Epidermal melanocyte (primary cell): ENCODE data around the gene IGSF21.

Experiments
- DNase-seq: peaks from one replicate; pipeline ENCODE4 v3.0.0; 2011; ENCODE audit warnings: low spot score; ENCODE audit not compliant: insufficient read length

IGSF21 gene

DNA sequence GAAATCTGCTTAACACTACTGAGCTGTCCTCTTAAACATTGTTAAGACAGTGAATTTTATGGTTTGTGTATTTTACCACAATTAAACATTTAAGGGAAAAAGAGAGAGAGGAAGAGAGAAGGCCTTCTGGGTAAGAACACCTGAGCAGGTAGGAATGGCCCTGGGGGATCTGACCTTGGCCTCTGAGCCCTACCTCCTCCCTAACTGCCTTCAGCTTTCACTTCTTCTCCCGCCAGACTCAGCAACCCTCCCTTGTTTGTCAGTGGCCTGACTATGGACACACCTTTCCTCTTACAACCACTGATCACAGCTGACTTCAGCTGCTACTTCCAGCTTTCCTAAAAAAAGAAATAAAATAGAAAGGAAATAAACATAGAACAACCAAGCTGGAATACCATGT is 13.5 kb upstream of the IGSF21 start:
- DNase-seq, result no peak

DNA sequence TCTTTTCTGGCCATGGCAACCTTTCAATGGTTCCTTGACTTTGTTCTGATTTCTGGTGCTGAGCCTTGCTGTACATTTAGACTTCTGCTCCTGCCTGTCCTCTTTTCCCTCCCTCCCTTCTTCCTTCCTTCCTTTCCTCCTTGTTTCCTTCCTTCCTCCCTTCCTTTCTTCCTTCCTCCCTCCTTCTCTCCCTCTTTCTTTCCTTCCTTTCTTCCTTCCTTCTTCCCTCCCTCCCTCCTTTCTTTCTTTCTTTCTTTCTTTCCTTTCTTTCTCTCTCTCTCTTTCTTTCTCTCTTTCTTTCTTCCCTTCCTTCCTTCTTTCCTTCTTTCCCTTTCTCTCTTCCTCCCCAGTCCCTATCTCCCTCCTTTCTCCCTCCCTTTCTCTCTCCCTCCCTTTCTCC is 10.4 kb upstream of the IGSF21 start:
- no peak for DNase-seq

DNA sequence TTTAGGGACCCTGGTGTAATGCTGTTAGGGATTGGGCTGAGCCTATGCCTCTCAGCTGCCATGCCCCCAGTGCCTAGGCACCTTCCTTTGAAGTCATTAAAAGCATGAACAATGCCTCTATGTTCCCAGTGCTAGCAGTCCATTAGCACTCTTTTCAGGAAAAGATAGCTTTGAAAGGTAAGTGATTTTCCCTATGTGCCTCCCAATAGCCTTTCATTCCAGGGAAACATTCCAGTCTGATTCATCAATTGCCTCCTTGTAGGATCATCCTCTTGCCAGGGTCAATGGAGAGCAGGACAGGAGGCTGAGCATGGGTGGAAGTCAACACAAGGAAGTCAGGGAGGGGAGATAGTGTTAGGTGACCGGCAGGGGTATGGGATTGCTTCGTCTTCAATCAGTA is 8.6 kb upstream of the IGSF21 start:
- DNase-seq, result no peak

DNA sequence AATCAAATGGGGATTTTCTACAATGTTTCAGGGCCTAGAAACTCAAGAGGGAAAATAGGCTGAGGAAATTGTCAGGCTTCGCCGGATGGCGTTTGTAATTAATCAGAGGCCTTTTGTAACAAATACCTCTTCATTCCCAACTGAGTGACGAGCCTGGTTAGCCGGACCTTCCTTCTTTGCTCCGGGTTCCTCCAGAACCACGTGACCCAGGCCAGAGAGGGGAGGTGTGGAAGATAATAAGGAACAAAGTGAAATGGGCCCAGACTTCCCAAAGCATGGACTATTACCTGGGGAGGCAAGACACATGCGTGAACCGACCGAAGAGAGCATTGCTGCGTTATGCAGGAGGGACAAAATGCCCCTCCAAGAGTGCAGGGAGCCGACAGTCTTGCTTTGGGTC is 7.5 kb upstream of the IGSF21 start:
- DNase-seq, result no peak

DNA sequence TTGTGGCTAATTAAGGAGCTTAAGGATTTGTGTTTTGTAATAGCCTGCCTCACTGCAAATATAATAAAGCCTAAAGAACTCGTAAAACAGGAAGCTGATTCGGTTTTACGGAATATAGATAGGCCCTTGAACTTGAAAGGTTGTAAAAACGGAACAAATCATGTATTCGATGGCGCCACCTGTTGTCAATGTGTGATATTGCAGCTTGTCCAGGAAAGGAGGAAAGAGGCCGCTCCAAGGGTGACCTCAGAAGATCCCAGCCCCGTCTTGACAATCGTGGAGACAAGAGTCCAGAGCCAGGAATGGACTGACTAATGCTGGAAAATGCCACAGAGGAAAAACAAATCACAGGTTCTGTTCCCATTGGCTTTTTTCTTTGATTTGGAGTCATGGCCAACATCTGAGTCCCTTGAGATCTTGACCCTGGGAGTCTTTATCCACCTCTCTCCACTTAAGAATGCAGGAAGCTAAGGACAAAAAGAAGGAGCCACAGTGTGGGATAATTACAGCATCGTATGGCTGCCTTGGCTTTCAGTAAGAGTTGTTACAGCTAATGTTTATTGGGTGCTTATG is 7.0 kb upstream of the IGSF21 start:
- peak; percentile 43 for DNase-seq

DNA sequence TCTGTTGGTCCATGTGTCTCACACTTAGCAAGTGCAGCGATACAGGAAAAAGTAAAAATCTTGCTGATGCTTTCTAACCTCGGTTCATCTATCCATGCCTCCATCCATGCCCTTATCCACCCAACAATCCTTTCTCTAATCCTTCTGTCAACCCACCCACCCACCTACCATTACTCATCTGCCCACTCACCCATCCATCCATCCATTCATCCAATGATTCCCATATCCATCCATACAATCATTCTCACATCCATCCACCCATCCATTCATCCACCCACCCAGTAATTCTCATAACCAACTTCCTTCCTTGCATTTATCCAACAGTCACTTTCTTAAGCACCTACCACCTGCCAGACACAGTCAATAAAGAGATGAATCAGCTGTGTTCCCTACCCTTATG is 6.1 kb upstream of the IGSF21 start:
- DNase-seq, result no peak

DNA sequence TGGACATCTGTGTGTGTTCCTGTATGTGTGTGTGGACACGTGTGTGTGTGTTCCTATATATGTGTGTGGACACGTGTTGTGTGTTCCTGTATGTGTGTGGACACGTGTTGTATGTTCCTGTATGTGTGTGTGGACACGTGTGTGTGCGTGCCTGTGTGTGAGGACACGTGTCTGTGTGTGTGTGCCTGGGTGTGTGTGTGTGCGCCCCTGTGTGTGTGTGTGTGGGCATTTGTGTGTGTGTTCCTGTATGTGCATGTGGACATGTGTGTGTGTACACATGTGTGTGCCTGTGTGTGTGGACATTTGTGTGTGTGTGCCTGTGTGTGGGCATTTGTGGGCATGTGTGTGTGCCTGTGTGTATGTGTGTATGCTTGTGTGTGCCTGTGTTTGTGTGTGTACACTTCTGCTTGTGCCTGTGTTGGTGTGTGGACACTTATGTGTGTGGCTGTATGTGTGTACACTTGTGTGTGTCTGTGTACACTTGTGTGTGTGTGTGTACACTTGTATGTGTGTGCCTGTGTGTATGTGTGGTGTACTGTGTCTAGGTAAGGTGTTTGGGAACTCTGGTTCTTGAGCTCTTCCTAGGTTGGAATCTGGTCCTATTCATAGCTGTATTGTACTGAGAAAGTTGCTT is 3.7 kb upstream of the IGSF21 start:
- DNase-seq, result no peak

DNA sequence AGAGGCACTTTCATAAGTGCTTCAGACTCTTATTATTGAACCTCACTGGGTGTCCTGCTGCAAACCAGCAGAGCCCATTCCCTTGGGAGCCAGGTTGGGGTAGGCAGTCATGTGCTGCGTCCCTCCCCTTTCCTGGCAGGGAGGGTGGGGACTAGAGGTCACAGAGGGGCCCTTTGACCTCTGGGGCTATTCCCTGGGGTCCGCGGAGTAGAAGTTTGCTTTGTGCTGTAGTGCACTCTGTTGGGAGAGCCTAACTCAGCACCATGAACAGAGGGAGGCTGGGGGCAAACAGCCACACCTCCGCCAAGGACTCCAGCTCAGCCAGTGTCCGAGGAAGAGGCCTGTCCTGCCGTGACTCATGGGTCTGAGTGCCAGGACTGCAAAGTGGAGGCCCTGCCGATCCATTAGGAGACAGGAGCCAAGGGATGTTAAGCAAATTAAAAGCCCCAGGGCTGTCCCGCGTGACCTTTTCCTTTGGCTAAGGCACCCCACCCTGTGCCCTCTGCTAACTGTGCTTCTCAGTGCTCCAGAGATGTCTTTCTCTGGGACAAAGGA is 3.0 kb upstream of the IGSF21 start:
- no peak for DNase-seq

DNA sequence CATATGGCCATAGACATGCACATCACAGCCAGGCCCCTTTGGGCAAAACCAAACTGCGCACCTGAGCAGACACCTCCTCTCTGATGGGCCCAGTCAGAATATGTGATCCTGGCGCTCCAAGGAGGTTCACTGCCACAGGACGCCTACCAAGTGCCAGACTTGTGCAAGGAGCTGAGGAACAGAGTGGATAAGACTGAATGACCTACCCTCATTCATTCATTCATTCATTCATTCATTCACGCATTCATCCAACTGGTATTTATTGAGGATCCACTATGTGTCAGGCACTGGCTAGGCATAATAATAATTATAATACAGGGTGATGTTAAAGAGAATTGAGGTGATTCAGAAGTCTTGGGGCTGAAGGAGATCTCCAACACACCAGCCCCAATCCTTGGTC is 2.4 kb upstream of the IGSF21 start:
- DNase-seq, result no peak

DNA sequence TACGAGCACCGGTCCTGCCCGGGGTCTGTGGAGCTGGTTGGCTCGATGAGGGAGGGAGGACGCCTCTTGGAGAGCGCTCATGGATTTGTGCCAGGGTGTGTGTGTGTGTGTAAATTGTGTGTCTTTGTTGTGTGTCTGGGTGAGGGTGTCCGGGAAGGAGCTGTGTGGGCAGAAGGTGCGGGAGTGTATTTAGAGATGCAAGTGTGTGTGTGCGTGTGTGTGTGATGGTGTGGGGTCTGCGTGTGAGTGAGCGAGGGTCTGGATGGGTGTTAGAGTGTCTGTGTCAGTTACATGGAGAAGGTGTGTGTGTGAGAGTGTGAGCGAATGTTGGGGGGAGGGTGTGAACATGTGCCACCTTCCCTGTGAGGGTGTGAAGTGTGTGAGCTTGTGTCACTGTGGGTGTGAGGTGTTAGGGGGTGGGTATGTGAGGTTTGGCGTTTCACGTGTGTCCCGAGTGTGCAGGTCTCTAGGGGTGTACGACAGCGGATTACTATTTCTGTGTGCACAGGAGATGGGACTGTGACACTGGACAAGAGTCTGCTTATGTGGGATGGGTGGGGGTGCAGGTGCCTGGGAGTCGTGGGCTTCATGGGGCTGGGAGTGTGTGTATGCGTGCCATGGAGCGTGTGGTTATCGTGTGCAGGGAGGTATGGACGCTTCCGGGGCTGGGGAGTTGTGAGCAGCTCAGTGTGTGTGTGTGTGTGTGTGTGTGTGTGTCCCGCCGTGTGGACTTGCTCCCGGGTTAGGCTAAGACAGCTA is 880 bp downstream of the IGSF21 start:
- DNase-seq, result no peak

DNA sequence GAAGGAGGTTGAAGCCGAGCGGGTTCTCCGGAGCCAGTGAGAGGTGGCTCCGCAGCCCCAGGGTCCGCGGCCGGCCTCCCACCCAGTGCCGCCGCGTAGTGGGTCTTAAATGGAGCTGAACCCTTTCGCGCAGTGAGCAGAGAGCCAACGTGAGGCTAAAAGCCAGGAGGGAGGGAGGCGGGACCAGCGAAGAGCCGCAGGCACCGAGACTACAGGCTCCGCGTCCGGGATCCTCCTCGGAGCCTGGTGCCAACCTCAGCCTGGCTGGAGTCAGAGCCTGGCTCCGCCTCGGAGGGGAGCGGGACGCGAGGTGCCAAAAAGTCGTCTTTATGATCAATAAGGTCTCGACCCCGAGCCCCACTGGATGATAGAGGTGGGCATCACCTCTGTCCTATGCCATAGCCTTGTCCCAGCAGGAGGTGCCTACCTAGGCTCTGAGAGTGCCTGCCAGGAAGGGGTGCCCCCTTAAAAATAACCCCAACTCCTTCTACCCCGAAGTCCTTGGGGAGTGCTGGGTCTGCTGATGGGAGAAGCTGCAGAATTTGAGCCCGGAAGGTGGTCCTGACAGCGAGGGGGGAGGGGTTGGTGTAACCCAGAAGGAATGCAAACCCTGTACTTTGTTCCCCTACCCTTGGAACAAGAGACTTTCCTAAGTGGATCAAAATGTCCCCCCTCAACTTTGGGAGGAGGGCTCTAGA is 1.6 kb downstream of the IGSF21 start:
- no peak for DNase-seq

DNA sequence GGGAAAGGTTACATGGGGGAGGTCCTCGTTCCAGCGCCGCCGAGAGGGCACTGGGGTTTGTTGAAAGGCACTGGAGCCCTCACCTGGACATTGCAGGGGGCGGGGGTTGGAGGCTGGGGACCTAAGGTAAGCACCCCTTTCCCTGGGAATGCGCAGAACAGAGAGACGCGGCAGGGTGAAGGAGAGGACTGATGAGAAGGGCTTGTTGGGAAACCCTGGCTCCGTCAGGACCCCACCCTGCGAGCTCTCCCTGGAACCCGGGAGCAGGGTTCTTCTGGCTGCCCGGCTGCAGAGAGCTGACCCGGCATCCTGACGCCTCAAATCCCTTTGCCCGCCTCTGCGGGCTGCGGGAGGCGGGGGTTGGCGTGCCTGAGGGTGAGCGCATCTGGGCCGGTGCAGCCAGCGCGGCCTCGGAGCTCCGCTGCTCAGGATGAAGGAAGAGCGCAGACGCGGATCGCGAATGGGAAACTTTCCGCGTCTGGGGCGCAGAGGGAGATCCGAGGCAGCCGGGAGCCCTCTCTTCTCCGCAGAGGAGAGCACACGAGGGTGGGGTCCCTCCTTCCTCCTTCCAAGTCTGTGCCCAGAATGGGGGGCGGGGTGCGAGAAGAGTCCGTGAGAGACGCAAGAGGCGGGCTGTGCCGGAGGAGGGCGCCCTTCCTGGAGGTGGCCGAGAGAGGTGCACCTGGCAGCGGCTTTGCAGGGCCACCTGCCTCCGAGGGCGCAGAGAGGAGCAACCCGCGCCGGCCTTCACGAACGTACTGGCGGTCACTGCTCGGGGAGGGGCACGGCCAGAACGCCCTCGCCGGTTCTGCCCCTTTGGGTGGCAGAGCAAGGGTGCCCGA is 2.4 kb downstream of the IGSF21 start:
- DNase-seq, result no peak

DNA sequence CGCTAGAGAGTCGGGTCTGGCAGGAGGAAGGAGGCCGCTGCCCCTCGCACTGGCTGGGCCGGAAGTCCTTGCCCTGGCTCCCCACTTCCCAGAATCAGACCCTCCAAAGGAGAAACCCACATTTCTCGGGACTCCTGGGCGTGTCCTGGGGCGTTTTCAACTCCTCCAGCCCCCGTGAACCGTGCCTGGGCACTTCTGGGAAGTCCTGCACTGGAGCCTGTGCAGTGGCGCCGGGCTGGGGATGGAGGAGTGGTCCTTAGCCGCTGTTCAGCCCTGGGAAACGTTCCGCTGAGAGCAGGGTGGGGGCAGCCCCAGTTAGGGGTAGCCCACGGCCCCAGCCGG is 3.0 kb downstream of the IGSF21 start:
- DNase-seq, result no peak

DNA sequence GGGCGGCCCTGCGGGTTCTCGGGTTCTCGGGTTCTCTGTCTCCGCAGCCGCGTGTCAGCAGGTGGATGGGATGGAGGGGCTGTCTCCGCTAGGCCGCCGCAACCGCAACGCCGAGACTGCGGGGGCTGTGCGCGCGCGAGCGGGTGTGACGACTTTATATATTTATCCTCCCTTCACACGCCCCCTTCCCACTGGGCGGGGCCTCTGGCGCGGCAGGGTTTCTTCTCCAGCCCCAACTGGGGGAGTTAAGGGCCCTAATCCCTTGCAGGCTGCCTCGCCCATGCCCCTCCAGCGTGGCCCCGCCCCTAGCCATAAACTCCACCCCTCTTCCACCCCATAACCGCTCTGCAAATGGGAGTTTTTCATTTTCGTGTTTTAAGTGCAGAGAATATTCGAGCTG is 3.4 kb downstream of the IGSF21 start:
- no peak for DNase-seq

DNA sequence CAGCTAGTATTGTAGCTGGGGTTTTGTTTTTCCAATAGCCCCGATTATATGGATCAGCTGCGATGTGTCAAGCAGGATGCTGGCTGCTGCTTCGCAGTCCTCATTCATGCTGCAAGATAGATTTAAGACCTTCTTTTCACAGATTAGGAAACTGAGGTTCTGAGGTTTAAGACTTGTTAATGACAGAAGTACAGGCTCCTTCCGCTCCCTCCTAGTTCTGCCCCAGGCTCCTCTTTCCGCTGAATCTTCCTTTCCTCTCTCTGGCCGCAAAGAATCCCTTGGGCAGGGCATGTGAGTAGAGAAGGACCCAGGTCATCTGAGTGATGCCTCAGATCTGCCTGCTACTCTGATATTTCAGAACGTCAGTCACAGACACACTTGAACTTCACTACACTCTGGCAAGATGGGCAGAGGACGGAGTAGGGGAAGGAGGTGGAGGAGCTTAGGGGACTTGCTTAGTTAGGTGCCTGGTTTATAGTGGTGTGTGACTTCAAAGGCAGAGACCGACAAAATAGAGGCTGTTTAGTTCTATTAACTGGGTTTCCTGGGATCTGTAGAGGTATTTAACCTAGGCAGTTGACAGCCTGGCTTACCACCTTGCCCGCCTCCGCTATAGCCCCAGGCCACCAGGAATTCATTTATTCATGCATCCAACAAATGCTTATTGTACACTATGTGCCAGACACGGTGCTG is 4.2 kb downstream of the IGSF21 start:
- no peak for DNase-seq

DNA sequence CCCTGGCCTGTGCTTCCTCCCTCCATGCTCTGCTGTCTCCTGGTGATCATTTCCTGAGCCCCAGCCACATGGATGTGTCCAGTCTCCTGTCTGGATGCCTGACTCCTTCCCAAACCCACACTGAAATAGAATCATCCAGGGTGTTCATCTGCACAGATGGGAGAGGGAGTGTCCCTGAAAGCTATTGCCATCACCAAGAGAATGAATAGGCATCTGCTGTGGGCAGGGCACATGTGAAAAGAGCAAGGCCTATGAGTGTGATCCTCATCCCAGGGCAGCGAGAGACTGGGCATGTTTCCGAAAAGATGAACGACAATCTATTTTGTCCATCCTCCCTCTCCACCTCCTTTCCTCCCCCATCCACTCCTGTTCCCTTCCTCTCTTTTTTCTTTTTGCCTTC is 5.0 kb downstream of the IGSF21 start:
- no peak for DNase-seq

DNA sequence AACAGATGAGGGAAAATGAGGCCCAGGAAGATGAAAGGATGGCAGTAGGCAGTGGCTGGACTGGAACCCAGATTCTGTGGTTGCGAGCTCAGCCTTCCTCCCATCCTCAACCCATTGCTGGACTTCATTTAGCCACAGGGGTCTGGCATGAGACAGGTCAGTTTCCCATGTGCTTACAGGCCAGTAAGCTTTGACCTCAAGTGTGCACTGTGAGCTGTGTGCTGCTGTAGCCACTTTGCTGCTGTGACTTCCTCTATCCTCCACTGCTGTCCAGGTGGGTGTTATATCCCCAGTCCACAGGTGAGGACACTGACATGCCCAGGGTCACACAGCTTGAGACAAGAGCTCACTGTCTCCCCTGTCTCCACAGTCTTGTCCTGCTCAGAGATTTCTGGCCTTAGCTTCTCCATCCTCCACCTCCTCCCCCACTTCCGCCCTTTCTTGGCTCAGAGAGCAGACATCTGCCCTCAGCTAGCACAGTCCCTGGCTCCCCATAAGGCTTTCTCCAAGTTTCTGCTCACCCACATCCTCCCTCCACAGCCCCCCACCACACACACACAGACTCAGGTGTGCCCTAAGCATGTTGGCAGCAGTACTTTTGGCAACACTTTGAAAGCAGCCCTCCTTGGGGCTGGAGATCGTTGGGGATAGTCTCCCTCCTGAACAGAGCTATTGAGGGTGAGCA is 7.3 kb downstream of the IGSF21 start:
- no peak for DNase-seq

DNA sequence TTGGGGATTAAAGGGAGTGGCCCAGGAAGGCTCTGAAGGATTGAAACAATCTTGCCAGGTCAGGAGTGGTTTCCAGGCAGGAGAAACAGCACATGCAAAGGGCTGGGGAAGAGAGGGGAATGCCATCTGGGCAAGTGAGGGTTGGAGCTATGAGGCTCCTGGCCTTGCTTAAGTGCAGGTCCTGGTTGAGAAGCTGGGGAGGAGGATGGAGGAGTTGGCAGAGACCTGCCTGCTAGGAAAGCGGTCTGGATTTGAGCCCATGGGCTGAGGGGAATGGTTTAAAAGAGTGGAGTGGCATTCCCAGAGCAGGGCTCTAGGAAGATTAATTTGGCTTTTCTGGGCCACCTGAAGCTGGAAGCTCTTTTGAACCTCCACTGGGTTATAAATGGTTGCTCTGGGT is 9.2 kb downstream of the IGSF21 start:
- DNase-seq, result no peak

DNA sequence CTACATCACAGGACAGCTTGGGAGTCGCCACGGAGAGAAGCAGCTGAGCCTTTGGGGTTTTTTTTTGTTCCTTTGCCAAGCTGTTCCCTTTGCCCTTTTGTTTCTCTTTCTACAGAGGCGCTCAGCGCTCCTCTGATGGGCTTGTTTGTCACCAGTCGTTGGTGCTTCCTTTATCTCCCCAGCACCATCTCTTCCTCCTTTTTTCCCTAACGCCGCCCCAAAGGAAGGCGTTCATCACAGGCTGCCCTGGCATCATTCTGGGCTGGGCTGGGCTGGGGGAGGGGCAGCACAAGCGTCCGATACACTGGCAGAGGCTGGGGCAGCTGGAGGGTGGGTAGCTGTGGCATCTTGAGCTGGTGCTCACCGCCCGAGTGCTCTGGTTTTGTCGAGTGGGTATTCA is 10.5 kb downstream of the IGSF21 start:
- no peak for DNase-seq

DNA sequence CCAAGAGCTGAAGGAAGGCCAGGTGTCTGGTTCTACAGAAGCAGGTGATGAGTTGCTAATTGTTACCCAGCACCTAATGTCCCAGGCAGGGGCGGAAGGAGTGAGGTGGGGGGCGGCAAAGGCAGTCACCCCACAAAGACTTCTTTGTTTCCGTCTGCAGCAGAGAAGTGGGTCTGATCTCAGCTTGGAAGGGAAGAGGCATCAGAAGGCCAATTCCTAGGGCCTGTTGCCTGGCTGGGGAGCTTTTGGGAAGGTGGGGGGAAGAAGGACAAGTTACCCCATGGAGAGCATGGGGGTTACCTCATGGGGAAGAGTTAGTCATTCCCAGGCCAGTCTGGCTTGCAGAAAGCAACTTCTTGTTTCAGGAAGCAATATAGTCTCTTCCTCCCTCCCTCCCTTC is 10.9 kb downstream of the IGSF21 start:
- no peak for DNase-seq
